KOPT-K1 (cell line): ENCODE results near the gene DDX39A.
"Not testable (repeated sequence)": the region's sequence is repeated elsewhere in the genome, so short reads cannot be mapped to it uniquely, and the experiment has no call there.

Source experiments
- H3K27ac ChIP-seq: fragments of 200-600 bp; sonication (generic); 2 replicates; pipeline ENCODE4 v1.5.1; 2016; ENCODE audit warnings: antibody characterized with exemption, mild to moderate bottlenecking, low read depth, low read length; ENCODE audit not compliant: poor library complexity, severe bottlenecking
- H3K36me3 ChIP-seq: fragments of 200-600 bp; sonication (generic); 2 replicates; pipeline ENCODE4 v1.5.1; 2017; ENCODE audit warnings: antibody characterized with exemption, mild to moderate bottlenecking, low read length, moderate library complexity; ENCODE audit not compliant: insufficient read depth
- H3K9me3 ChIP-seq: fragments of 200-600 bp; sonication (generic); 2 replicates; pipeline ENCODE4 v1.5.1; 2017; ENCODE audit warnings: antibody characterized with exemption, low read length, mild to moderate bottlenecking; ENCODE audit not compliant: insufficient read depth, poor library complexity, severe bottlenecking

Gene DDX39A

DNA sequence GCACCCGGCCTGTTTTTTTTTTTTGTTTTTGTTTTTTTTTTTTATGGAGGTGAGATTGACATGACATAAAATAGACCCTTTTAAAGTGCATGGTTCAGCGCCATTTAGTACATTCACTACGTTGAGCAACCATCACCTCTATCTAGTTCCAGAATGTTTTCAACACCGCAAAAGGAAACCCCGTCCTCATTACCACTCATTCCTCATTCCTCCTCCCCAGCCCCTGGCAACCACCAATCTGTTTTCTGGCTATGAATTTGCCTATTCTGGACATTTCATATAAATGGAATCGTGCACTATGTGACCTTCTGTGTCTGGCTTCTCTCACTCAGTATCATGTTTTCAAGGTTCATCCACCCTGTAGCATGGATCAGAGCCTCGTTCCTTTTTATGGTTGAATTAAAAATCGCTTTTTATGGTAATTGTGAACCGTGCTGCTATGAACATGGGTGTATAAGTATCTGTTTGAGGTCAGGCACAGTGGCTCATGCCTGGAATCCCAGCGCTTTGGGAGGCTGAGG lies 47.8 kb downstream of the DDX39A start:
- H3K27ac ChIP-seq: peak overlapping the region; percentile 90

DNA sequence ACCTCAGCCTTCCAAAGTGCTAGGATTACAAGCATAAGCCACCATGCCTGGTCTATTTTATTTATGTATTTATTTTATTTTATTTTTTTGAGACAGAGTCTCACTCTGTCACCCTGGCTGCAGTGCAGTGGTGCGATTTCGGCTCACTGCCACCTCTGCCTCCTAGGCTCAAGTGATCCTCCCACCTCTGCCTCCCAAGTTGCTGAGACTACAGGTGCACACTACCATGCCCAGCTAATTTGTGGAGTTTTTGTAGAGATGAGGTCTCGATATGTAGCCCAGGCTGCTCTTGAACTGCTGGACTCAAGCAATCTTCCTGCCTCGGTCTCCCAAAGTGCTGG lies 48.2 kb downstream of the DDX39A start:
- peak overlapping the region; percentile 90 for H3K27ac ChIP-seq

More for the DNA sequence above, 47.8 kb downstream of the DDX39A start:
- Histone ChIP-seq H3K9me3 (no peaks in the 10 kb centered on the region), H3K36me3 (no peaks in the 10 kb centered on the region)

DNA sequence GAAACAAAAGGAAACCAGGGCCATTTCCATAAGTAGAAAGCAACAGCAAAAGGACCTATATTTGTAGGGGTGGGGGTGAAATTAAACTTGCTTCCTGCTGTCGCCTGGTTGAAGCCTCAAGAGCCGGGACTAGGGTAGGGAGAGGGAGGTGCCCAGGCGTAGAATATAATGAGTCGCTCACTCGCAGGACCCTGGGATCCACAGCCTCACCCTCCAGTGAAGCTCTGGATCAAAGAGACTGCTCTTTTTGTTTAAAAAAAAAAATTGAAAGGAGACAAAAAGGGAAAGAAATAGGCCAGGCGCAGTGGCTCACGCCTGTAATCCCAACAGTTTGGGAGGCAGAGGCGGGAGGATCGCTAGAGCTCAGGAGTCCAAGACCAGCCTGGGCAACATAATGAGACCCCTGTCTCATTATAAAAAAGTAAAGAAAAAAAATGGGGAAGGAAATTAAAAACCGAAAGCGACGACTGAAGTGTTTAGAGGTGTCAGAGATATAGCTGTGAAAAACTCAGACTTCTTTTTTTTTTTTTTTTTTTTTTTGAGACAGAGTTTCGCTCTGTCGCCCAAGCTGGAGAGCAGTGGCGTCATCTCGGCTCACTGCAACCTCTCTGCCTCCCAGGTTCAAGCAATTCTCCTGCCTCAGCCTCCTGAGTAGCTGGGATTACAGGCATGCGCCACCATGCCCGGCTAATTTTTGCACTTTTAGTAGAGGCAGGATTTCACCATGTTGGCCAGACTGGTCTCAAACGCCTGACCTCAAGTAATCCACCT lies 48.8 kb downstream of the DDX39A start:
- Histone ChIP-seq H3K27ac (peak overlapping the region; percentile 90), H3K9me3 (no peaks in the 10 kb centered on the region), H3K36me3 (no peaks in the 10 kb centered on the region)

More for the DNA sequence above, 48.2 kb downstream of the DDX39A start:
- no peaks in the 10 kb centered on the region for H3K9me3 ChIP-seq
- no peaks in the 10 kb centered on the region for H3K36me3 ChIP-seq

DNA sequence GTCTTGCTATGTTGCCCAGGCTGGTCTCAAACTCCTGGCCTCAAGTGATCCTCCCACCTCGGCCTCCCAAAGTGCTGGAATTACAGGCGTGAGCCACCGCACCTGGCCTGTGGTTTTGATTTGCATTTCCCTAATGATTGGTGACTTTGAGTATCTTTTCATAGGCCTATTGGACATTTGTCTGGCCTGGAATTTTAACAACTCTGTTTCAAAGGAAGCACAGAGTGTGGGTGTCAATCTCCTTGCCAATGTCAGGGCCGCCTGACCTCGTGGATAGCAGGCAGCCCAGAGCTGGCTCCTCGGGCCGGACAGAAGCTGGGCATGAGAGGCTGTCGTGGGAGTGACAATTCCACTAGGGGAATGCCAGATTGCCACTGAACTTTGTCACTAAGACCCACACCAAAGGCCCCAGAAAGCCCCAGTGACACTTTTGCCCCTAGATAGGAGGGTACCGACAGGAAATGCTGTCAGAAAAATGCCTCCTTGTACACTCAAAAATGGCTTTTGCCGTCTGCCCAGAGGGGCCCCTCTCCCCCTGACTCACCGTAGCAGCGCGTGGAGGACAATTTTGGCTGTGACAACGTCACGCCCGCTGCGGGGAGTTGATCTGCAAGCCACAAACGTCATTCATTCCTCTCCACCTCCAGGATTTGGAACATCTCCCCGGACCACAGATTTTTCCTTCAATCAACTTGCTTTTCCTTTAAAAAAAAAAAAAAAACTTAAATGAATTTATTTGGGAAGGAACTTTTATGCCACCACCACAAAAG lies 49.6 kb downstream of the DDX39A start:
- H3K36me3 ChIP-seq: no peaks in the 10 kb centered on the region
- H3K9me3 ChIP-seq: no peaks in the 10 kb centered on the region
- peak overlapping the region; percentile 90 for H3K27ac ChIP-seq

DNA sequence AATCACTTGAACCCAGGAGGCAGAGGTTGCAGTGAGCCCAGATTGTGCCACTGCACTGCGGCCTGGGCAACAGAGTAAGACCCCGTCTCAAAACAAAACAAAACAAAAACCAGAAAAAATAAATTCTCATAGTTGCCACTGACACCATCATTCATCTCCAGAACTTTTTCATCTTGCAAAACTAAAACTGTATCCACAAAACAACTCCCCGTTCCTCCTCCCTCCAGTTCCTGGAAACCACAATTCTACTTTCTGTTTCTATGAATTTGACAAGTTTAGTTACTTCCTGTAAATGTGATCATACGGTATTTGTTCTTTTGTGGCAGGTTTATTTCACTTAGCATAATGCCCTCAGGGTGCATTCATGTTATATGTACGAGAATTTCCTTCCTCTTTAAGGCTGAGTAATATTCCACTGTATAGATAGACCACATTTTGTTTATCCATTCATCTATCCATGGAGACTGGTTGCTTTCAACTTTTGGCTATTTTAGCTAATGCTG lies 51.1 kb downstream of the DDX39A start:
- Histone ChIP-seq H3K9me3 (no peaks in the 10 kb centered on the region), H3K27ac (peak overlapping the region; percentile 90), H3K36me3 (no peaks in the 10 kb centered on the region)

DNA sequence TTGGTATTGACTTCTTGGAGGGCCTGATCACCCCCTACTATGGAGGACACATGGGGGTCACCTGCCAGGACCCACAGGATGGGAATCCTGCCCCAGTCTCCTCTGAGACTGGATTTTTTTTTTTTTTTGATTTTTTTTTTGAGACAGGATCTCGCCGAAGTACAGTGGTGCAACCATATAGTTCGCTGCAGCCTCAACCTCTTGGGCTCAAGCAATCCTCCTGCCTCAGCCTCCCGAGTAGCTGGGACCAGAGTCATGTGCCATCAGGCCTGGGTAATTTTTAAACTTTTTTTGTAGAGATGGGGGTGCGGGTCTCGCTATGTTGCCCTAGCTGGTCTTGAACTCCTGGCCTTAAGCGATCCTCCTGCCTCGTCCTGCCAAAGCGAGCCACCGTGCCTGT lies 52.1 kb downstream of the DDX39A start:
- Histone ChIP-seq H3K36me3 (no peaks in the 10 kb centered on the region), H3K9me3 (no peaks in the 10 kb centered on the region), H3K27ac (peak overlapping the region; percentile 90)

DNA sequence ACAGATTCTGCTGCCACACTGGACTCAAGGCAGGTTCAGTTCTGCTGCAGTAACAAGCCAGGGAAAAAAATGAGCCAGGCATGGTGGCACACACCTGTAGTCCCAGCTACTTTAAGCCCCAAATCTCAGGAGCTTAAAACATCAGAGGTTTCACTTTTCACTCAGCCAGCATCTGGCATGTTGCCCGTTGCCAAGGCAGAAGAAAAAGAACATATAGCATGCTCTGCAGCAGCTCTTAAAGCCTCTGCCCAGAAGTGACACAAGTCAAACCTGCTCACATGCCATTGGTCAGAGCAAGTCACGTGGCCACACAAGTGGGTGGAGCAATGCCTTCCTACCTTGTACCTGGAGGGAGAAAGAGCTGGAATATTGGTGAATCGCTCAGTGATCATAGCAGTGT lies 52.6 kb downstream of the DDX39A start:
- H3K9me3 ChIP-seq: no peaks in the 10 kb centered on the region
- H3K27ac ChIP-seq: peak overlapping the region; percentile 90
- no peaks in the 10 kb centered on the region for H3K36me3 ChIP-seq

DNA sequence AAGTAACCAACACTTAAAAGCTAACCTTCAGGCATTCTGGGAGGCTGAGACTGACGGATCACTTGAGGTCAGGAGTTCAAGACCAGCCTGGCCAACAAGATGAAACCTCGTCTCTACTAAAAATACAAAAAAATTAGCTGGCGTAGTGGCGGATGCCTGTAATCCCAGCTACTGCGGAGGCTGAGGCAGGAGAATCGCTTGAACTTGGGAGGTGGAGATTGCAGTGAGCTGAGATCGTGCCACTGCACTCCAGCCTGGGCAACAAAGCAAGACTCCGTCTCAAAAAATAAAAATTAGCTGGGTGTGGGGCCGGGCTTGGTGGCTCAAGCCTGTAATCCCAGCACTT lies 55.1 kb downstream of the DDX39A start:
- H3K27ac ChIP-seq, H3K36me3 ChIP-seq, H3K9me3 ChIP-seq: not testable (repeated sequence)

DNA sequence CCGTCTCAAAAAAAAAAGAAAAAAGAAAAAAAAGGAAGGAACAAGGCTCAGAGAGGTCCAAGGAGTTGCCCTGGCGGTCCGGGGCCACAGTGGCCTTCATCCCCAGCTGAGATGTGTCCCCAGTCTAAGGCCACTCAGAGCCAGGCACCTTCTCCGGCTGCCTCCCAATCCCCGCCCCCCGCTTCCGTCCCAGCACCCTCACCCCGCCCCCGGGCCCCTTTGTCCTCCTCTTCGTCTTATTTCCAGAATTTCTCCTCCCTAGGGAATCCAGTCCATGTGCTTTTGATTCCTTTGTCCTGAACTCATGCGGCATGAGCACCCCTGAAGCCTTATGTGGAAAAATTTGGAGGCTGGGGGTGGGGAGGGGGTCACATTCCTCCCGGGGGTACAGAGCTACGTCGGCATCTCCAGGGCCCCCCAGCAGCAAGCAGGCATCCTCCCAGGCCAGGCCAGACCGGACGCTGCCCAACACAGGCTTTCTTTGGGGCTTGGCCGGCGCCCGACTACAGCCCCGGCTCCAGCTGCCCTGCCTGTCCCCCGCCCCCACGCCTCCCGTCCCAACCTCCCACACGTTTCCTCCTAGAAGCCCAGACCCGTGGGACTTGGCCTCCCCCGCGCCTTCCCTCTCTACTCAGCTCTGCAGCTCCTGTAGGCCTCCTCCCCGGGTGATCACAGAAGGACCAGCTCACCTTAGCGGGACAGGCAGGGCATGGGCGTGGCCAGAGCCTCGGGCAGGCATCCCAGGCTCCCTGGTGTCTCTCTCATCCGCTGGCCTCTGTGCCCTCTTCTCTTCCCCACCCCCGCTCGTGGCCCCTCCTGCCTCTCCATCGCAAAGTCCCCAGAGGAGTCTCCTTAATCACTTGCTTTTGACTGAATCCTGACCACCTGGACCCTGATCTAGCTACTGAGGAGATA lies 55.7 kb downstream of the DDX39A start:
- H3K27ac ChIP-seq: no peak overlapping the region

DNA sequence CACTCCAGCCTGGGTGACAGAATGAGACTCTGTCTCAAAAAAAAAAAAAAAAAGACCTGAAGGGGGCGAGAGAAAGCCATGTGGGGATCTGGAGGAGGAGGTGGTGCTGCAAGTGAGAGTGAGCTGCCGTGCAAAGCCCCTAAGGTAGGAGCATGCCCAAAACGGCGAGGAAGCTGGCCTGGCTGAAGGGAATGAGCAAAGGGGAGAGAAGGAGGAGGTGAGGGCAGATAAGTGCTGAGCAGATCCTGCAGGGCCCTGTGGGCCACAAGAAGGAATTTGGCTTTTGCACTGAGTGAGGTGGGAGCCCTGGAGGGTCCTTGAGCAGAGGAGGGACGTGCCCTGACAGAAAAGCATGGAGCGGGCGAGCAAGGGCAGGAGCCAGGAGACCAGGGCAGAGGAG lies 57.3 kb downstream of the DDX39A start:
- Histone ChIP-seq H3K36me3 (no peaks in the 10 kb centered on the region), H3K27ac (no peak overlapping the region), H3K9me3 (no peaks in the 10 kb centered on the region)

More for the DNA sequence above, 55.7 kb downstream of the DDX39A start:
- Histone ChIP-seq H3K36me3 (no peaks in the 10 kb centered on the region), H3K9me3 (no peaks in the 10 kb centered on the region)
